Measurements from ENCODE around the gene PTPRN2. TPM values are rescaled to one million over a fixed set of nuclear protein-coding genes. Genes with fewer than 3 reads are reported as not detected.

Gene PTPRN2
- total RNA-seq, 1 donor from 2014 or later = 11.4 TPM

- Mint-ChIP-seq H3K27me3 (peaks cover 16% of the 10 kb centered on the region), H3K4me1 (ENCODE audit: low read depth) (peaks cover 7% of the 10 kb centered on the region), H3K9me3 (ENCODE audit: low read depth) (no peaks in the 10 kb centered on the region), H3K4me3 (ENCODE audit: low read depth) (no peak overlapping the region), H3K27ac (no peak overlapping the region), H3K36me3 (ENCODE audit: insufficient read depth) (no peaks in the 10 kb centered on the region)
- TF ChIP-seq CTCF (IDR thresholded peaks at IDR 0.05; ENCODE audit: unreplicated experiment) = no peak
- DNase-seq (ENCODE audit: low spot score, unreplicated experiment) = no peak
Observed at GRCh38 chr7:157791261-157791660, 796.4 kb downstream of the PTPRN2 start.

GRCh38 chr7:157789942-157790341 lies 797.7 kb downstream of the PTPRN2 start:
- DNase-seq (ENCODE audit: low spot score, unreplicated experiment) = no peak
- H3K27ac Mint-ChIP-seq = no peak overlapping the region
- no peaks in the 10 kb centered on the region for H3K9me3 Mint-ChIP-seq (ENCODE audit: low read depth)

GRCh38 chr7:157789094-157789493 lies 798.5 kb downstream of the PTPRN2 start:
- Mint-ChIP-seq H3K27ac (no peak overlapping the region), H3K36me3 (ENCODE audit: insufficient read depth) (no peaks in the 10 kb centered on the region), H3K4me3 (ENCODE audit: low read depth) (no peak overlapping the region), H3K9me3 (ENCODE audit: low read depth) (no peaks in the 10 kb centered on the region), H3K27me3 (peaks cover 9% of the 10 kb centered on the region), H3K4me1 (ENCODE audit: low read depth) (no peaks in the 10 kb centered on the region)
- DNase-seq (ENCODE audit: low spot score, unreplicated experiment) = no peak
- no peak for TF ChIP-seq CTCF (IDR thresholded peaks at IDR 0.05; ENCODE audit: unreplicated experiment)

More at GRCh38 chr7:157789942-157790341, 797.7 kb downstream of the PTPRN2 start:
- no peak for TF ChIP-seq CTCF (IDR thresholded peaks at IDR 0.05; ENCODE audit: unreplicated experiment)
- Mint-ChIP-seq H3K27me3 (peaks cover 16% of the 10 kb centered on the region), H3K4me1 (ENCODE audit: low read depth) (peaks cover 2% of the 10 kb centered on the region), H3K36me3 (ENCODE audit: insufficient read depth) (no peaks in the 10 kb centered on the region), H3K4me3 (ENCODE audit: low read depth) (no peak overlapping the region)

- Mint-ChIP-seq H3K4me3 (ENCODE audit: low read depth) (no peak overlapping the region), H3K4me1 (ENCODE audit: low read depth) (no peaks in the 10 kb centered on the region), H3K27ac (no peak overlapping the region), H3K9me3 (ENCODE audit: low read depth) (no peaks in the 10 kb centered on the region), H3K36me3 (ENCODE audit: insufficient read depth) (no peaks in the 10 kb centered on the region), H3K27me3 (peaks cover 11% of the 10 kb centered on the region)
- no peak for DNase-seq (ENCODE audit: low spot score, unreplicated experiment)
- no peak for TF ChIP-seq CTCF (IDR thresholded peaks at IDR 0.05; ENCODE audit: unreplicated experiment)
Observed at GRCh38 chr7:157788573-157788972, 799.0 kb downstream of the PTPRN2 start.

- H3K4me1 Mint-ChIP-seq (ENCODE audit: low read depth) = no peaks in the 10 kb centered on the region
- H3K9me3 Mint-ChIP-seq (ENCODE audit: low read depth) = no peaks in the 10 kb centered on the region
- no peak for TF ChIP-seq CTCF (IDR thresholded peaks at IDR 0.05; ENCODE audit: unreplicated experiment)
- DNase-seq (ENCODE audit: low spot score, unreplicated experiment) = no peak
- H3K4me3 Mint-ChIP-seq (ENCODE audit: low read depth) = no peak overlapping the region
- no peak overlapping the region for H3K27ac Mint-ChIP-seq
- H3K36me3 Mint-ChIP-seq (ENCODE audit: insufficient read depth) = no peaks in the 10 kb centered on the region
- peaks cover 11% of the 10 kb centered on the region for H3K27me3 Mint-ChIP-seq
Observed at GRCh38 chr7:157787275-157787701, 800.3 kb downstream of the PTPRN2 start.
